Rectal smooth muscle tissue (tissue), 1 donor: Measurements from ENCODE around the gene BMP8B.
"Not testable (repeated sequence)": the region's sequence is repeated elsewhere in the genome, so short reads cannot be mapped to it uniquely, and the experiment has no call there.

Source experiments
- H3K27ac ChIP-seq: one replicate; pipeline ENCODE4 v1.7.0; 2013; ENCODE audit warnings: low read depth, low read length, inconsistent platforms
- H3K27me3 ChIP-seq: one replicate; pipeline ENCODE4 v1.7.0; 2013; ENCODE audit warnings: low read length; ENCODE audit not compliant: control insufficient read depth, insufficient read depth
- H3K36me3 ChIP-seq: one replicate; pipeline ENCODE4 v1.7.0; 2013; ENCODE audit warnings: low read length; ENCODE audit not compliant: control insufficient read depth, insufficient read depth
- H3K4me1 ChIP-seq: one replicate; pipeline ENCODE4 v1.7.0; 2013; ENCODE audit warnings: low read length; ENCODE audit not compliant: control insufficient read depth, insufficient read depth
- H3K4me3 ChIP-seq: one replicate; pipeline ENCODE4 v1.7.0; 2013; ENCODE audit warnings: low read length
- H3K9ac ChIP-seq: one replicate; pipeline ENCODE4 v1.7.0; 2013; ENCODE audit warnings: low read length

BMP8B gene

GRCh38 chr1:39782685-39783084 lies 6.0 kb downstream of the BMP8B start:
- H3K27me3 ChIP-seq, H3K4me3 ChIP-seq, H3K4me1 ChIP-seq, H3K9ac ChIP-seq, H3K36me3 ChIP-seq, H3K27ac ChIP-seq: not testable (repeated sequence)

- Histone ChIP-seq H3K27me3 (no peaks in the 10 kb centered on the region), H3K36me3 (no peaks in the 10 kb centered on the region), H3K4me1 (no peaks in the 10 kb centered on the region), H3K27ac (no peak overlapping the region), H3K4me3 (no peak overlapping the region), H3K9ac (no peak overlapping the region)
Observed at GRCh38 chr1:39782103-39782502, 6.6 kb downstream of the BMP8B start.

- no peak overlapping the region for H3K27ac ChIP-seq
Observed at GRCh38 chr1:39781349-39781715, 7.3 kb downstream of the BMP8B start.

GRCh38 chr1:39779821-39780220 lies 8.8 kb downstream of the BMP8B start:
- H3K4me1 ChIP-seq = no peaks in the 10 kb centered on the region
- H3K36me3 ChIP-seq = no peaks in the 10 kb centered on the region
- H3K27ac ChIP-seq = no peak overlapping the region
- H3K4me3 ChIP-seq = no peak overlapping the region
- H3K27me3 ChIP-seq = no peaks in the 10 kb centered on the region
- H3K9ac ChIP-seq = no peak overlapping the region

More at GRCh38 chr1:39781349-39781715, 7.3 kb downstream of the BMP8B start:
- Histone ChIP-seq H3K27me3 (no peaks in the 10 kb centered on the region), H3K4me3 (no peak overlapping the region), H3K9ac (no peak overlapping the region), H3K4me1 (no peaks in the 10 kb centered on the region), H3K36me3 (no peaks in the 10 kb centered on the region)

- Histone ChIP-seq H3K4me1 (no peaks in the 10 kb centered on the region), H3K27ac (no peak overlapping the region), H3K4me3 (no peak overlapping the region)
Observed at GRCh38 chr1:39779137-39779536, 9.5 kb downstream of the BMP8B start.

GRCh38 chr1:39778463-39779099 lies 10.1 kb downstream of the BMP8B start:
- H3K4me3 ChIP-seq, H3K9ac ChIP-seq, H3K27me3 ChIP-seq, H3K4me1 ChIP-seq, H3K36me3 ChIP-seq, H3K27ac ChIP-seq: not testable (repeated sequence)

More at GRCh38 chr1:39779137-39779536, 9.5 kb downstream of the BMP8B start:
- no peaks in the 10 kb centered on the region for H3K27me3 ChIP-seq
- H3K9ac ChIP-seq = no peak overlapping the region
- no peaks in the 10 kb centered on the region for H3K36me3 ChIP-seq

DNA sequence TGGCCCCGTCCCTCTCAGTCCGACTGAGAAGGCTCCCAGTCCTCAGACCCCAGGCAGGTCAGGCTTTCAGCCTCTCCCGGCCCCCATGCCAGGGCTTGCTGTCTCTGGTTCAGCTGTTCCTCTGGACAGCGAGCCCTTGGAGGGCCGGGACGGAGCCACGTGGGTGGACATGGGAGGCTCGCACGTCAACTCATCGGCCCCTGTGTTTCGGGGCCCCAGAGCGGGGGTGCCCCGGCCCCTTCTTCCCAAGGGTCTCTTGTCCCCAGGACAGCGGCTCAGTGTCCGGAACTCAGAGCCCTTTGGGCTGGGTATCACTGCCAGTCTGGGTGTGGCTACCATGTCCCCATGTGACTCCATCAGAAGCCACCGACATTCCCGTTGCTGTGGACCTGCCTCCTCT lies 10.8 kb downstream of the BMP8B start:
- not testable (repeated sequence) for H3K4me1 ChIP-seq, H3K9ac ChIP-seq

GRCh38 chr1:39777306-39777705 lies 11.4 kb downstream of the BMP8B start:
- no peak overlapping the region for H3K4me3 ChIP-seq
- no peaks in the 10 kb centered on the region for H3K4me1 ChIP-seq
- H3K27me3 ChIP-seq = no peaks in the 10 kb centered on the region
- no peaks in the 10 kb centered on the region for H3K36me3 ChIP-seq
- H3K9ac ChIP-seq = no peak overlapping the region
- no peak overlapping the region for H3K27ac ChIP-seq

More for the DNA sequence above, 10.8 kb downstream of the BMP8B start:
- not testable (repeated sequence) for H3K36me3 ChIP-seq, H3K27me3 ChIP-seq, H3K27ac ChIP-seq, H3K4me3 ChIP-seq

- Histone ChIP-seq H3K36me3 (no peaks in the 10 kb centered on the region), H3K27me3 (no peaks in the 10 kb centered on the region), H3K4me1 (no peaks in the 10 kb centered on the region), H3K27ac (no peak overlapping the region), H3K4me3 (no peak overlapping the region), H3K9ac (no peak overlapping the region)
Observed at GRCh38 chr1:39776886-39777285, 11.8 kb downstream of the BMP8B start.

DNA sequence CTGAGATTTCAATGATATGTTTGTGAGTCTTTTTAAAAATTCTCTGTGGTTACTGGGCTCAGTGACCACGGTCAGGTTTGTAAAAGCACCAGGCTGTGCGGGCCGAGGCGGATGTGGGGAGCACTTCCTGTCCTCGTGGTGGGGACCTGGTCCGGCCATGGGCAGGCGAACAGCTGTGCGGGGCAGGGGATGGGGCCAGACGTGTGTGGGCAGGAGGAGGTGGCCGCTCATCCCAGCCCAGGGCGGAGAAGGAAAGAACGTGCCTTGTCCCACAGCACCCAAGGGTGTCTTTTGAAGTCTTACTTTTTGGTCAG lies 12.3 kb downstream of the BMP8B start:
- no peak overlapping the region for H3K4me3 ChIP-seq
- no peak overlapping the region for H3K27ac ChIP-seq
- no peaks in the 10 kb centered on the region for H3K4me1 ChIP-seq
- no peak overlapping the region for H3K9ac ChIP-seq
- H3K27me3 ChIP-seq = no peaks in the 10 kb centered on the region
- H3K36me3 ChIP-seq = no peaks in the 10 kb centered on the region

- H3K27ac ChIP-seq, H3K4me3 ChIP-seq, H3K27me3 ChIP-seq, H3K9ac ChIP-seq, H3K36me3 ChIP-seq, H3K4me1 ChIP-seq: not testable (repeated sequence)
Observed at GRCh38 chr1:39775676-39776399, 12.8 kb downstream of the BMP8B start.

- not testable (repeated sequence) for H3K4me1 ChIP-seq, H3K27ac ChIP-seq, H3K9ac ChIP-seq, H3K36me3 ChIP-seq, H3K27me3 ChIP-seq, H3K4me3 ChIP-seq
Observed at GRCh38 chr1:39775141-39775540, 13.5 kb downstream of the BMP8B start.

DNA sequence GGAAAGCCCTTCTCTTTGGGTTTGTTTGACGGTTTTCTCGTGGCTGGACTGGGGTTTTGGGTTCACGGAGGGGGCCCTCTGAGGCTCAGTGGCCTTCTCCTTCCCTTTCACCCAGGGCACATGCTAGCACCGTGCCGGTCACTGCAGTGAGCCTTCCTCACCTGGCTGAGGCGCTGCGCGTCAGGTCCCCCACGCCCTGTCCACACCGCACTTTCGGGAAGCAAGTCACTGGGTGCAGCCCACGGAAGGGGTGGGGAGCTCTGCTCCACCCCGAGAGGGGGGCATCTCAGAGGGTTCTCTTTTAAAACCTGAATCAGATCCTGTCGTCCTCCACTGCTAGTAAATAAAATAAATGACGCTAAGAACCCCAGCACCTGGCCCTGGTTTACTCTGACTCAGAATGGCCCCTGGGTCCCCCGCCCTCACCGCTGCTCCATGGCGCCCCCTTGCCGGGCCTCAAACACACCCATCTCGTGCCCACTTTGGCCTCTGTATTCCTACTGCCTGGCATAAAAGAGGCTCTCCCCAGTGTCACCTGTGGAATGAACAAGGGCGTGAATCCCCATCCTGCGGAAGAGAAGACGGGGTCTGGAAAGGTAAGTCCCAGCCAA lies 15.2 kb downstream of the BMP8B start:
- not testable (repeated sequence) for H3K27ac ChIP-seq, H3K36me3 ChIP-seq, H3K4me1 ChIP-seq, H3K27me3 ChIP-seq, H3K4me3 ChIP-seq, H3K9ac ChIP-seq
